ENCODE data around the gene HIVEP3.

DNA sequence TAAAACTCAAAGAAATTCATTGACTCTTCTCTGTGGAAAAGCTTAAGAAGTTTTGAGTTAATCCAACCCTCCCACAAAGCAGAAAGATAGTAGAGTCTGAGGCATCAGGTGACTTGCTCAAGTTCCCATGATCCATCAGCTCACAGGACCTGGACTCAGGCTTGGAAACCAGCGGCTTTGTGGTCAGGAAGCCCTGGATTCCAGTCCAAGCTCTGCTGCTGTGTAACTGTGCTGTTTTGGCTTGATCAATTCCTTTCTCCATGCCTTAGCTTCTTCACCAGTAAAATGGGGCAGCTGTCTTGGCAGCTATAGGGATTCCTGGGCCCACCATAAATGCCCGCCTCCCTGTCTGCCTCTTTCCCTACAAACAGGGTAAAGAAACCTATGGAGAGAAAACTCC lies 180.2 kb downstream of the HIVEP3 start:
- TF ChIP-seq, protein P1, sequence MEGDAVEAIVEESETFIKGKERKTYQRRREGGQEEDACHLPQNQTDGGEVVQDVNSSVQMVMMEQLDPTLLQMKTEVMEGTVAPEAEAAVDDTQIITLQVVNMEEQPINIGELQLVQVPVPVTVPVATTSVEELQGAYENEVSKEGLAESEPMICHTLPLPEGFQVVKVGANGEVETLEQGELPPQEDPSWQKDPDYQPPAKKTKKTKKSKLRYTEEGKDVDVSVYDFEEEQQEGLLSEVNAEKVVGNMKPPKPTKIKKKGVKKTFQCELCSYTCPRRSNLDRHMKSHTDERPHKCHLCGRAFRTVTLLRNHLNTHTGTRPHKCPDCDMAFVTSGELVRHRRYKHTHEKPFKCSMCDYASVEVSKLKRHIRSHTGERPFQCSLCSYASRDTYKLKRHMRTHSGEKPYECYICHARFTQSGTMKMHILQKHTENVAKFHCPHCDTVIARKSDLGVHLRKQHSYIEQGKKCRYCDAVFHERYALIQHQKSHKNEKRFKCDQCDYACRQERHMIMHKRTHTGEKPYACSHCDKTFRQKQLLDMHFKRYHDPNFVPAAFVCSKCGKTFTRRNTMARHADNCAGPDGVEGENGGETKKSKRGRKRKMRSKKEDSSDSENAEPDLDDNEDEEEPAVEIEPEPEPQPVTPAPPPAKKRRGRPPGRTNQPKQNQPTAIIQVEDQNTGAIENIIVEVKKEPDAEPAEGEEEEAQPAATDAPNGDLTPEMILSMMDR (IDR thresholded peaks at IDR 0.05): no peak
- no peak for TF ChIP-seq EP300 (IDR thresholded peaks at IDR 0.05)
